IPS-18c (cell line): ENCODE results near the gene GRXCR2.

Source experiments
- H3K4me3 ChIP-seq: 2 replicates; pipeline ENCODE4 v1.7.0; 2013; ENCODE audit warnings: low read depth, mild to moderate bottlenecking, low read length, moderate library complexity; ENCODE audit not compliant: insufficient read depth
- H3K9me3 ChIP-seq: one replicate; pipeline ENCODE4 v1.6.1; 2013; ENCODE audit warnings: mild to moderate bottlenecking, low read length, moderate library complexity; ENCODE audit not compliant: control insufficient read depth, insufficient read depth

GRXCR2 gene

GRCh38 chr5:145872914-145873313 lies at the start of gene GRXCR2:
TSS of gene GRXCR2 (minus strand) at chr5:145873014. CDS start at chr5:145872968, 46 bp downstream.
- H3K9me3 ChIP-seq = no peaks in the 10 kb centered on the region

GRCh38 chr5:145922059-145922458 lies 49.2 kb upstream of the GRXCR2 start:
- H3K9me3 ChIP-seq = peaks cover 2% of the 10 kb centered on the region
- no peak overlapping the region for H3K4me3 ChIP-seq

More at GRCh38 chr5:145872914-145873313, at the start of gene GRXCR2:
- no peak within 1 kb of the TSS for H3K4me3 ChIP-seq

- Histone ChIP-seq H3K4me3 (no peak overlapping the region), H3K9me3 (peaks cover 2% of the 10 kb centered on the region)
Measured at GRCh38 chr5:145921211-145921610, 48.4 kb upstream of the GRXCR2 start.

- peaks cover 2% of the 10 kb centered on the region for H3K9me3 ChIP-seq
- no peak overlapping the region for H3K4me3 ChIP-seq
Measured at GRCh38 chr5:145920542-145921210, 47.9 kb upstream of the GRXCR2 start.

- Histone ChIP-seq H3K9me3 (peaks cover 2% of the 10 kb centered on the region), H3K4me3 (no peak overlapping the region)
Measured at GRCh38 chr5:145919413-145919812, 46.6 kb upstream of the GRXCR2 start.

GRCh38 chr5:145918397-145918796 lies 45.6 kb upstream of the GRXCR2 start:
- H3K9me3 ChIP-seq = peaks cover 2% of the 10 kb centered on the region
- no peak overlapping the region for H3K4me3 ChIP-seq

GRCh38 chr5:145917288-145917687 lies 44.5 kb upstream of the GRXCR2 start:
- Histone ChIP-seq H3K9me3 (peaks cover 2% of the 10 kb centered on the region), H3K4me3 (no peak overlapping the region)

- Histone ChIP-seq H3K9me3 (no peaks in the 10 kb centered on the region), H3K4me3 (no peak overlapping the region)
Measured at GRCh38 chr5:145915970-145916638, 43.3 kb upstream of the GRXCR2 start.

- no peaks in the 10 kb centered on the region for H3K9me3 ChIP-seq
- no peak overlapping the region for H3K4me3 ChIP-seq
Measured at GRCh38 chr5:145913701-145914100, 40.9 kb upstream of the GRXCR2 start.

GRCh38 chr5:145912594-145912993 lies 39.8 kb upstream of the GRXCR2 start:
- H3K4me3 ChIP-seq = no peak overlapping the region
- peaks cover 2% of the 10 kb centered on the region for H3K9me3 ChIP-seq

GRCh38 chr5:145912019-145912418 lies 39.2 kb upstream of the GRXCR2 start:
- Histone ChIP-seq H3K9me3 (peaks cover 2% of the 10 kb centered on the region), H3K4me3 (no peak overlapping the region)

- Histone ChIP-seq H3K4me3 (no peak overlapping the region), H3K9me3 (peaks cover 2% of the 10 kb centered on the region)
Measured at GRCh38 chr5:145911164-145911563, 38.4 kb upstream of the GRXCR2 start.

- Histone ChIP-seq H3K9me3 (peaks cover 2% of the 10 kb centered on the region), H3K4me3 (no peak overlapping the region)
Measured at GRCh38 chr5:145908206-145908960, 35.6 kb upstream of the GRXCR2 start.

GRCh38 chr5:145906401-145906800 lies 33.6 kb upstream of the GRXCR2 start:
- peaks cover 2% of the 10 kb centered on the region for H3K9me3 ChIP-seq
- no peak overlapping the region for H3K4me3 ChIP-seq

GRCh38 chr5:145904743-145905142 lies 31.9 kb upstream of the GRXCR2 start:
- Histone ChIP-seq H3K4me3 (no peak overlapping the region), H3K9me3 (peaks cover 2% of the 10 kb centered on the region)

GRCh38 chr5:145903867-145904266 lies 31.1 kb upstream of the GRXCR2 start:
- Histone ChIP-seq H3K9me3 (peaks cover 2% of the 10 kb centered on the region), H3K4me3 (no peak overlapping the region)

- Histone ChIP-seq H3K9me3 (peaks cover 2% of the 10 kb centered on the region), H3K4me3 (no peak overlapping the region)
Measured at GRCh38 chr5:145903113-145903512, 30.3 kb upstream of the GRXCR2 start.

- Histone ChIP-seq H3K9me3 (no peaks in the 10 kb centered on the region), H3K4me3 (no peak overlapping the region)
Measured at GRCh38 chr5:145902421-145902820, 29.6 kb upstream of the GRXCR2 start.
